Parathyroid adenoma (tissue), 2 donors: ENCODE data around the gene SKI.

ENCODE experiments used
- H2AFZ ChIP-seq: fragments of 300-600 bp; sonication (generic); one replicate; pipeline ENCODE4 v1.7.0; 2017; ENCODE audit warnings: antibody characterized with exemption, mild to moderate bottlenecking
- H3K27ac ChIP-seq: fragments of 300-600 bp; sonication (generic); one replicate; pipeline ENCODE4 v1.7.0; 2017
- H3K27me3 ChIP-seq: fragments of 300-600 bp; sonication (generic); one replicate; pipeline ENCODE4 v1.7.0; 2017; ENCODE audit warnings: low read length; ENCODE audit not compliant: control insufficient read depth, insufficient read depth
- H3K36me3 ChIP-seq: fragments of 300-600 bp; sonication (generic); one replicate; pipeline ENCODE4 v1.7.0; 2017; ENCODE audit warnings: low read length; ENCODE audit not compliant: control insufficient read depth, insufficient read depth
- H3K4me1 ChIP-seq: fragments of 300-600 bp; sonication (generic); one replicate; pipeline ENCODE4 v1.7.0; 2017; ENCODE audit warnings: control low read depth
- H3K4me2 ChIP-seq: fragments of 300-600 bp; sonication (generic); one replicate; pipeline ENCODE4 v1.7.0; 2017; ENCODE audit warnings: low read length
- H3K4me3 ChIP-seq: fragments of 300-600 bp; sonication (generic); one replicate; pipeline ENCODE4 v1.7.0; 2017; ENCODE audit warnings: low read depth, low read length
- H3K79me2 ChIP-seq: fragments of 300-600 bp; sonication (generic); one replicate; pipeline ENCODE4 v1.7.0; 2017; ENCODE audit warnings: control low read depth
- H3K9ac ChIP-seq: fragments of 300-600 bp; sonication (generic); one replicate; pipeline ENCODE4 v1.7.0; 2017; ENCODE audit warnings: mild to moderate bottlenecking
- H3K9me3 ChIP-seq: fragments of 300-600 bp; sonication (generic); one replicate; pipeline ENCODE4 v1.7.0; 2017; ENCODE audit warnings: low read length; ENCODE audit not compliant: control insufficient read depth
- CTCF ChIP-seq: fragments of 300-600 bp; sonication (generic); IDR thresholded peaks from one replicate; pipeline ENCODE4 v1.7.0; 2017; ENCODE audit warnings: antibody characterized with exemption, mild to moderate bottlenecking
- donor health status: primary hyperparathyroidism.

The SKI gene

GRCh38 chr1:2322065-2322571, 94.0 kb downstream of the SKI start:
- Histone ChIP-seq H3K9me3 (no peaks in the 10 kb centered on the region), H3K4me3 (peak overlapping the region; percentile 6), H3K27ac (peak overlapping the region; percentile 44), H3K27me3 (no peaks in the 10 kb centered on the region), H2AFZ (peak overlapping the region; percentile 73), H3K79me2 (no peaks in the 10 kb centered on the region), H3K4me2 (peak overlapping the region; percentile 69), H3K9ac (no peak overlapping the region), H3K4me1 (no peaks in the 10 kb centered on the region), H3K36me3 (no peaks in the 10 kb centered on the region)
- TF ChIP-seq CTCF = no peak

GRCh38 chr1:2322581-2323211, 94.6 kb downstream of the SKI start:
- peak overlapping the region; percentile 44 for H3K27ac ChIP-seq
- H3K27me3 ChIP-seq = no peaks in the 10 kb centered on the region
- peak overlapping the region; percentile 69 for H3K4me2 ChIP-seq
- H3K4me1 ChIP-seq = no peaks in the 10 kb centered on the region
- H3K36me3 ChIP-seq = no peaks in the 10 kb centered on the region
- no peak for TF ChIP-seq CTCF
- H3K4me3 ChIP-seq = peak overlapping the region; percentile 6
- H2AFZ ChIP-seq = peak overlapping the region; percentile 73
- no peaks in the 10 kb centered on the region for H3K79me2 ChIP-seq
- no peaks in the 10 kb centered on the region for H3K9me3 ChIP-seq
- no peak overlapping the region for H3K9ac ChIP-seq

- H2AFZ ChIP-seq = no peak overlapping the region
- no peak overlapping the region for H3K4me2 ChIP-seq
- H3K4me3 ChIP-seq = no peak overlapping the region
- H3K27me3 ChIP-seq = no peaks in the 10 kb centered on the region
- no peaks in the 10 kb centered on the region for H3K79me2 ChIP-seq
- H3K4me1 ChIP-seq = no peaks in the 10 kb centered on the region
- no peaks in the 10 kb centered on the region for H3K36me3 ChIP-seq
- H3K9ac ChIP-seq = no peak overlapping the region
- H3K27ac ChIP-seq = no peak overlapping the region
- TF ChIP-seq CTCF = no peak
- no peaks in the 10 kb centered on the region for H3K9me3 ChIP-seq
Observed at GRCh38 chr1:2323451-2323974, 95.4 kb downstream of the SKI start.

- H3K4me1 ChIP-seq = no peaks in the 10 kb centered on the region
- no peaks in the 10 kb centered on the region for H3K27me3 ChIP-seq
- H3K4me2 ChIP-seq = no peak overlapping the region
- no peak overlapping the region for H3K9ac ChIP-seq
- H3K27ac ChIP-seq = no peak overlapping the region
- no peaks in the 10 kb centered on the region for H3K79me2 ChIP-seq
- TF ChIP-seq CTCF = no peak
- no peaks in the 10 kb centered on the region for H3K9me3 ChIP-seq
- H3K36me3 ChIP-seq = no peaks in the 10 kb centered on the region
- H3K4me3 ChIP-seq = no peak overlapping the region
- H2AFZ ChIP-seq = no peak overlapping the region
Observed at GRCh38 chr1:2324553-2325366, 96.6 kb downstream of the SKI start.
